Stimulated activated CD4-positive, alpha-beta T cell treated with anti-CD3 and anti-CD28 coated beads, Interleukin-12 subunit alpha, Interleukin-12 subunit beta, amount 100 ng/mL, for 48 hours (primary cell): ENCODE data around the gene COL27A1.

ENCODE experiments used
- DNase-seq, 3 donors: peaks; one replicate each; pipeline ENCODE4 v3.0.0-alpha.2; 2020; ENCODE audit warnings: low read depth in 2 of 3, low spot score in 1 of 3

The COL27A1 gene

GRCh38 chr9:114264806-114265550 lies 109.6 kb downstream of the COL27A1 start:
- DNase-seq, result no peak

GRCh38 chr9:114266969-114267368 lies 111.6 kb downstream of the COL27A1 start:
- no peak for DNase-seq

- DNase-seq, result no peak
These were observed 113.7 kb downstream of the COL27A1 start for GRCh38 chr9:114269023-114269422.

GRCh38 chr9:114270120-114270975 lies 115.0 kb downstream of the COL27A1 start:
- DNase-seq, result no peak

GRCh38 chr9:114271556-114272510 lies 116.5 kb downstream of the COL27A1 start:
- DNase-seq, result no peak

GRCh38 chr9:114272739-114273431 lies 117.5 kb downstream of the COL27A1 start:
- no peak for DNase-seq

GRCh38 chr9:114273461-114273881 lies 118.1 kb downstream of the COL27A1 start:
- DNase-seq, result no peak

- no peak for DNase-seq
These were observed 118.9 kb downstream of the COL27A1 start for GRCh38 chr9:114274217-114274616.

GRCh38 chr9:114275246-114276004 lies 120.1 kb downstream of the COL27A1 start:
- no peak for DNase-seq

GRCh38 chr9:114276908-114277821 lies 121.8 kb downstream of the COL27A1 start:
- no peak for DNase-seq

- no peak for DNase-seq
These were observed 123.0 kb downstream of the COL27A1 start for GRCh38 chr9:114278356-114278755.

GRCh38 chr9:114278881-114279570 lies 123.7 kb downstream of the COL27A1 start:
- no peak for DNase-seq

- DNase-seq, result no peak
These were observed 124.4 kb downstream of the COL27A1 start for GRCh38 chr9:114279693-114280092.

- no peak for DNase-seq
These were observed 125.5 kb downstream of the COL27A1 start for GRCh38 chr9:114280636-114281472.

- no peak for DNase-seq
These were observed 126.3 kb downstream of the COL27A1 start for GRCh38 chr9:114281473-114282103.

GRCh38 chr9:114282104-114282485 lies 126.8 kb downstream of the COL27A1 start:
- no peak for DNase-seq

- no peak for DNase-seq
These were observed 127.2 kb downstream of the COL27A1 start for GRCh38 chr9:114282507-114282906.
